ENCODE results near the gene NPIPA8. TPM values are rescaled to one million over a fixed set of nuclear protein-coding genes. Genes with fewer than 3 reads are reported as not detected.

Gene NPIPA8
- total RNA-seq: not detected in 2 replicates

DNA sequence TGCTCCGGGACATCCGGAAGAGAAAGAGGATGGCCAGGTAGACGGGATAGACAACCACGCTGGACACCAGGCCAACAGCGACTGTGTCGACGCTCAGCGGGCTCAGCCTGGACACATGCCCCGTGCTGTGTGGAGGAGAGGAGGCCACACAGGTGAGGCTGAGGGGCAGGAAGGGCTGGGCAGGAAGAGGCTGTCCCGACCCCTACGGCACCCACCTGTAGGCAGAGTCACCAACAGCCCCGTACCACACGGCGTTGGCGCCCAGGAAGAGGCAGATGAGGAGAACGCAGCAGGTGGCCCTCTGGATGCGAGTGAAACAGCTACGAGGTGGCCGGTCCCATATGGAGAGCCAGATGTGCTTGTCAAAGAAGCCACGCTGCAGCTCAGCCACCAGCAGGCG is at the start of gene NPIPA8:
TSS of gene NPIPA8 (minus strand) at position 101 of the 400 bp plus-strand sequence. CDS start 4,074 bp downstream, outside the sequence.

Other genes with a start within 250 kb of the NPIPA8 start
- gene NOMO2, start 225.4 kb upstream of the NPIPA8 start, total RNA-seq: 141 and 153 TPM in 2 replicates